Inflammatory macrophage treated with lipopolysaccharide for 1 hour (primary cell): ENCODE data around the gene TES.
"Not testable (repeated sequence)": the region's sequence is repeated elsewhere in the genome, so short reads cannot be mapped to it uniquely, and the experiment has no call there.

ENCODE experiments used
- DNase-seq, 2 donors: peaks; one replicate each; pipeline ENCODE4 v3.0.0-alpha.2; 2020 to 2022

The TES gene

GRCh38 chr7:116293633-116294032 is 83.3 kb downstream of the TES start:
- no peak for DNase-seq

- DNase-seq = not testable (repeated sequence)
Measured at GRCh38 chr7:116295903-116296302, 85.6 kb downstream of the TES start.

GRCh38 chr7:116298055-116298454 is 87.7 kb downstream of the TES start:
- DNase-seq = no peak

GRCh38 chr7:116298576-116298975 is 88.2 kb downstream of the TES start:
- DNase-seq = no peak

- DNase-seq = no peak
Measured at GRCh38 chr7:116305485-116306408, 95.4 kb downstream of the TES start.

- DNase-seq = no peak
Measured at GRCh38 chr7:116306409-116307048, 96.2 kb downstream of the TES start.

- DNase-seq = no peak
Measured at GRCh38 chr7:116307253-116307652, 96.9 kb downstream of the TES start.
